SK-N-SH (cell line): ENCODE measurements around the gene MILR1. TPM values are rescaled to one million over a fixed set of nuclear protein-coding genes. Genes with fewer than 3 reads are reported as not detected.
"Not testable (repeated sequence)": the region's sequence is repeated elsewhere in the genome, so short reads cannot be mapped to it uniquely, and the experiment has no call there.

Experiments
- CTCF ChIA-PET: fragments of 300-600, 350-600 bp; formaldehyde crosslinking; extraction: SDS; loops from one replicate; lab custom pipeline; 2021; lab: Yijun Ruan, JAX
- POLR2A ChIA-PET: fragments of 350-600 bp; sonication (Branson Sonifier 250); formaldehyde crosslinking; extraction: SDS; loops from one replicate; lab custom pipeline; 2020; ENCODE audit warnings: antibody characterized with exemption, inconsistent platforms; lab: Yijun Ruan, JAX
- DNase-seq: peaks from one replicate; pipeline ENCODE4 v3.0.0; 2012
- H2AFZ ChIP-seq: fragments of 200-600 bp; sonication (generic); 2 replicates; pipeline ENCODE4 v1.8.1; 2016; ENCODE audit warnings: antibody characterized with exemption, mild to moderate bottlenecking, low read depth
- H3F3A ChIP-seq: fragments of 200-600 bp; sonication (generic); replicated peaks from 2 replicates; pipeline ENCODE3; 2016; ENCODE audit warnings: antibody characterized with exemption, mild to moderate bottlenecking; ENCODE audit not compliant: insufficient read depth
- H3K27ac ChIP-seq, 2 experiments: fragments of 200-500 bp in 1 of 2; fragments of 200-600 bp in 1 of 2; sonication (Bioruptor generic) in 1 of 2; sonication (generic), shearing (Covaris generic) in 1 of 2; 2 replicates each; pipeline versions ENCODE4 v1.5.1 to v1.6.1; 2014 to 2016; ENCODE audit warnings: low read depth in 2 of 2, inconsistent platforms in 1 of 2, low read length in 1 of 2, mild to moderate bottlenecking in 1 of 2, mixed read lengths in 1 of 2
- H3K27me3 ChIP-seq: fragments of 200-600 bp; sonication (generic), shearing (Covaris generic); 2 replicates; pipeline ENCODE4 v1.6.1; 2016; ENCODE audit warnings: mixed run types; ENCODE audit not compliant: insufficient read depth
- H3K36me3 ChIP-seq, 2 experiments: fragments of 200-500 bp in 1 of 2; fragments of 200-600 bp in 1 of 2; sonication (Bioruptor generic) in 1 of 2; sonication (generic) in 1 of 2; replicated peaks in 1 of 2; 2 replicates each; pipeline versions ENCODE3 to v1.5.1; 2014 to 2016; ENCODE audit warnings: low read length in 1 of 2, mild to moderate bottlenecking in 1 of 2; ENCODE audit not compliant: insufficient read depth in 2 of 2, control insufficient read depth in 1 of 2
- H3K4me1 ChIP-seq, 2 experiments: fragments of 200-500 bp in 1 of 2; fragments of 200-600 bp in 1 of 2; sonication (Bioruptor generic) in 1 of 2; sonication (generic), shearing (Covaris generic) in 1 of 2; 2 replicates each; pipeline versions ENCODE4 v1.5.1 to v1.6.1; 2014 to 2016; ENCODE audit warnings: low read depth in 1 of 2, low read length in 1 of 2, mixed run types in 1 of 2; ENCODE audit not compliant: insufficient read depth in 2 of 2, control insufficient read depth in 1 of 2
- H3K4me2 ChIP-seq: fragments of 200-600 bp; sonication (generic), shearing (Covaris generic); 2 replicates; pipeline ENCODE4 v1.6.1; 2017; ENCODE audit warnings: mixed run types
- H3K4me3 ChIP-seq, 2 experiments: fragments of 200-500 bp in 1 of 2; fragments of 200-600 bp in 1 of 2; sonication (Bioruptor generic) in 1 of 2; sonication (generic), shearing (Covaris generic) in 1 of 2; 2 replicates each; pipeline versions ENCODE4 v1.5.1 to v1.8.1; 2014 to 2016; ENCODE audit warnings: low read depth in 2 of 2, inconsistent platforms in 1 of 2, low read length in 1 of 2, mild to moderate bottlenecking in 1 of 2, mixed read lengths in 1 of 2, moderate library complexity in 1 of 2
- H3K79me2 ChIP-seq: fragments of 200-600 bp; sonication (generic); 2 replicates; pipeline ENCODE4 v1.8.1; 2017; ENCODE audit warnings: mild to moderate bottlenecking; ENCODE audit not compliant: insufficient read depth
- H3K9ac ChIP-seq: fragments of 200-600 bp; sonication (generic); 2 replicates; pipeline ENCODE4 v1.6.1; 2017; ENCODE audit warnings: mixed run types
- H3K9me2 ChIP-seq: fragments of 200-600 bp; sonication (generic); 2 replicates; pipeline ENCODE4 v1.6.1; 2017; ENCODE audit warnings: mixed run types
- H3K9me3 ChIP-seq: fragments of 200-600 bp; sonication (generic); 2 replicates; pipeline ENCODE4 v1.6.1; 2017; ENCODE audit warnings: mixed run types, mild to moderate bottlenecking, moderate library complexity
- H4K20me1 ChIP-seq: fragments of 200-600 bp; sonication (generic); 2 replicates; pipeline ENCODE4 v1.6.1; 2017; ENCODE audit warnings: mild to moderate bottlenecking, mixed run types; ENCODE audit not compliant: insufficient read depth
- EP300 ChIP-seq, 2 experiments: IDR thresholded peaks; 2 replicates each; pipeline versions ENCODE4 v1.4.0 to v1.6.1; 2012; ENCODE audit warnings: borderline replicate concordance in 1 of 2, low read depth in 1 of 2, low read length in 1 of 2
- FOSL2 ChIP-seq: IDR thresholded peaks from 2 replicates; pipeline ENCODE4 v1.4.0; 2012; ENCODE audit warnings: low read depth, mild to moderate bottlenecking, moderate library complexity, borderline replicate concordance
- FOXJ3 ChIP-seq: sonication (generic); formaldehyde crosslinking; IDR thresholded peaks from 2 replicates; pipeline ENCODE4 v1.5.1; 2020; ENCODE audit warnings: mild to moderate bottlenecking, missing genetic modification reagents
- MAX ChIP-seq: IDR thresholded peaks from 2 replicates; pipeline ENCODE4 v1.4.0; 2012; ENCODE audit warnings: low read depth
- NFIC ChIP-seq: IDR thresholded peaks from 2 replicates; pipeline ENCODE4 v1.4.0; 2012; ENCODE audit warnings: borderline replicate concordance
- POLR2AphosphoS5 ChIP-seq: IDR thresholded peaks from 2 replicates; pipeline ENCODE4 v1.6.1; 2012; ENCODE audit warnings: low read depth, low read length
- REST ChIP-seq: IDR thresholded peaks from 2 replicates; pipeline ENCODE4 v1.6.1; 2012; ENCODE audit warnings: mild to moderate bottlenecking, low read depth, low read length, moderate library complexity
- SIN3A ChIP-seq: IDR thresholded peaks from 2 replicates; pipeline ENCODE4 v1.6.1; 2012; ENCODE audit warnings: low read depth, mild to moderate bottlenecking, low read length, moderate library complexity, borderline replicate concordance
- USF1 ChIP-seq: IDR thresholded peaks from 2 replicates; pipeline ENCODE4 v1.4.0; 2012; ENCODE audit warnings: low read depth, borderline replicate concordance
- YY1 ChIP-seq: IDR thresholded peaks from 2 replicates; pipeline ENCODE4 v1.4.0; 2012; ENCODE audit warnings: low read depth, mild to moderate bottlenecking
- WGBS: methylation state at CpG from one replicate; pipeline ENCODE4 v1.1.6; 2017; ENCODE audit warnings: low lambda C conversion rate; 5-methylcytosine and 5-hydroxymethylcytosine counted together
- polyA plus RNA-seq, 3 experiments: library from polyadenylated mRNA; depleted of rRNA; stranded (reverse); fragments of >200 nt; gene quantifications; 2 replicates each; pipeline ENCODE4 v1.2.3, GENCODE V29; 2012

MILR1 gene
- polyA plus RNA-seq, 1 of the 3 experiments (the other 2 are of a cell fraction), result 4.9 TPM

- 85% methylated on average over 6 of the region's 6 CpGs for WGBS
- Histone ChIP-seq H3K27me3 (no peaks in the 10 kb centered on the region), H3K9ac (no peak overlapping the region), H3K36me3 (no peaks in the 10 kb centered on the region), H3K4me3 (no peak overlapping the region), H3K79me2 (no peaks in the 10 kb centered on the region), H3K9me2 (no peaks in the 10 kb centered on the region), H3K9me3 (no peaks in the 10 kb centered on the region), H2AFZ (no peak overlapping the region)
- no peak for DNase-seq
- CTCF ChIA-PET, result interaction anchor here (2.0 kb wide), 1 partner anchor 39 kb away, joined by 5 read pairs; no protein-coding TSS in a partner anchor
- TF ChIP-seq FOSL2 (no peak), MAX (no peak), REST (no peak), YY1 (no peak), SIN3A (no peak), POLR2AphosphoS5 (no peak), NFIC (no peak), EP300 (IDR thresholded peaks at IDR 0.05; ENCODE audit: borderline replicate concordance in 1 of 2, low read depth in 1 of 2, low read length in 1 of 2) (no peak), FOXJ3 (CRISPR knock-in tag) (no peak), USF1 (no peak)
- TF ChIP-seq, all 33 proteins: peak for 0
- Histone ChIP-seq H3F3A (no peaks in the 10 kb centered on the region), H3K4me2 (no peak overlapping the region), H3K27ac (no peak overlapping the region), H4K20me1 (no peaks in the 10 kb centered on the region), H3K4me1 (no peaks in the 10 kb centered on the region)
- POLR2A ChIA-PET, result no interaction called here
These were observed 10.4 kb downstream of the MILR1 start for GRCh38 chr17:64459284-64459747.

- WGBS, result 95% methylated on average over 7 of the region's 7 CpGs
- H3K9me2 ChIP-seq, H3K9me3 ChIP-seq, H3K4me2 ChIP-seq, H3K36me3 ChIP-seq, H3K9ac ChIP-seq, H4K20me1 ChIP-seq, H3K79me2 ChIP-seq, H2AFZ ChIP-seq, H3K4me3 ChIP-seq, H3K4me1 ChIP-seq, CTCF ChIA-PET, DNase-seq, POLR2A ChIA-PET, H3K27ac ChIP-seq, H3F3A ChIP-seq, H3K27me3 ChIP-seq: not testable (repeated sequence)
These were observed 10.9 kb downstream of the MILR1 start for GRCh38 chr17:64459818-64460217.
